GM12874 (cell line): ENCODE measurements around the gene UQCC5.

ENCODE experiments used
- TF ChIP-seq, protein P1 (sequence below): IDR thresholded peaks from 2 replicates; pipeline ENCODE4 v1.5.1; 2011; ENCODE audit warnings: low read depth, mild to moderate bottlenecking, control low read depth, low read length, moderate library complexity; ENCODE audit not compliant: insufficient read depth

Gene UQCC5

DNA sequence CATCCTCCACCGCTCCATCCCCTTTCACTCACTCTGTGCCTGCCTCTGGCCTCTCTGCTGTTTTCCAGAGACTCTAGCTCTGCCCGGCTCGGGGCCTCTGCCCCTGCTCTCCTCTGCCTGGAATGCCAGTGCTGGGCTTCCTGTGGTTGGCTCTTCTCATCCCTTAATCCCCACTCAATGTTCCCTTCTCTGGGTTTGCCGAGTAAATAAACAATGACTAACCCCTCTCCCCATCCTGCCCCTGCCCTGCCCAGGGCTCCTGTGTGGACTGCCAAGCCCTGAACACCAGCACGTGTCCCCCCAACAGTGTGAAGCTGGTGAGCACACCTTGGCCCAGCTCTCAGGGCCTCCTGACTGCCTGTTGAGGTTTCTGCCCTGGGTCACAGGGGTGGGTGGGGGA is 29.0 kb upstream of the UQCC5 start:
- TF ChIP-seq, protein P1, sequence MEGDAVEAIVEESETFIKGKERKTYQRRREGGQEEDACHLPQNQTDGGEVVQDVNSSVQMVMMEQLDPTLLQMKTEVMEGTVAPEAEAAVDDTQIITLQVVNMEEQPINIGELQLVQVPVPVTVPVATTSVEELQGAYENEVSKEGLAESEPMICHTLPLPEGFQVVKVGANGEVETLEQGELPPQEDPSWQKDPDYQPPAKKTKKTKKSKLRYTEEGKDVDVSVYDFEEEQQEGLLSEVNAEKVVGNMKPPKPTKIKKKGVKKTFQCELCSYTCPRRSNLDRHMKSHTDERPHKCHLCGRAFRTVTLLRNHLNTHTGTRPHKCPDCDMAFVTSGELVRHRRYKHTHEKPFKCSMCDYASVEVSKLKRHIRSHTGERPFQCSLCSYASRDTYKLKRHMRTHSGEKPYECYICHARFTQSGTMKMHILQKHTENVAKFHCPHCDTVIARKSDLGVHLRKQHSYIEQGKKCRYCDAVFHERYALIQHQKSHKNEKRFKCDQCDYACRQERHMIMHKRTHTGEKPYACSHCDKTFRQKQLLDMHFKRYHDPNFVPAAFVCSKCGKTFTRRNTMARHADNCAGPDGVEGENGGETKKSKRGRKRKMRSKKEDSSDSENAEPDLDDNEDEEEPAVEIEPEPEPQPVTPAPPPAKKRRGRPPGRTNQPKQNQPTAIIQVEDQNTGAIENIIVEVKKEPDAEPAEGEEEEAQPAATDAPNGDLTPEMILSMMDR: no peak

DNA sequence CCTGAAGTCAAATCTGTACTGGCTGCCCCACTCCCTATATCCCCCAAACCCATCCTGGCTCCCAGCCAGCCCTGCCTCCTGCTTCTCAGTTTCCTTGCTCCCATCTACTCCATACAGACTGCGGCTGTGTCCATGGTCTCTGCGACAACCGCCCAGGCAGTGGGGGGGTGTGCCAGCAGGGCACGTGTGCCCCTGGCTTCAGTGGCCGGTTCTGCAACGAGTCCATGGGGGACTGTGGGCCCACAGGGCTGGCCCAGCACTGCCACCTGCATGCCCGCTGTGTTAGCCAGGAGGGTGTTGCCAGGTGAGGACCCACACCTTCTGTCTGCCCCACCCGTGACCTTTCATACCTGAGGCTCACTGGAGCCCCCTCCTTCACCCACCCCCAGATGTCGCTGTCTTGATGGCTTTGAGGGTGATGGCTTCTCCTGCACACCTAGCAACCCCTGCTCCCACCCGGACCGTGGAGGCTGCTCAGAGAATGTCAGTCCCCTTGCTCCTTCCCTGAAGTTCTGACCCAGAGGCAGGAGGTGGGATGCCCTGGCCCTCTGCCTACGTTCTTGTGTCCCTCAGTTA is 26.6 kb upstream of the UQCC5 start:
- TF ChIP-seq, protein P1: peak; percentile 44

DNA sequence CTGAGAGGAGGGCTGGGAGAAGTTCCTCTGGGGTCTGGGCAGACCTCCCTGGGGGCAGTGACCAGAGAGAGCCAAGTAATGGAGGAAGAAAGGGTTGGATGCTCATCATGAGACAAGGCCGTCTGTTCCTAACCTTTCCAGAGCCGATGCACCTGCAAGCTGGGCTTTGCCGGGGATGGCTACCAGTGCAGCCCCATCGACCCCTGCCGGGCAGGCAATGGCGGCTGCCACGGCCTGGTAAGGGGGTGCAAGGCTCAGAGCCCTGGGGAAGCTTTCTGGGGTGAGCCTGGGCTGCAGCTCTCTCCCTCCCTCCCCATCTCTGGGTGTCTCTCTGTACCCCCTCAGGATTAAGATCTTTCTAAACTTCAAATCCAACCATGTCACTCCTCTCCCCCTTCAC is 24.9 kb upstream of the UQCC5 start:
- TF ChIP-seq, protein P1: no peak

DNA sequence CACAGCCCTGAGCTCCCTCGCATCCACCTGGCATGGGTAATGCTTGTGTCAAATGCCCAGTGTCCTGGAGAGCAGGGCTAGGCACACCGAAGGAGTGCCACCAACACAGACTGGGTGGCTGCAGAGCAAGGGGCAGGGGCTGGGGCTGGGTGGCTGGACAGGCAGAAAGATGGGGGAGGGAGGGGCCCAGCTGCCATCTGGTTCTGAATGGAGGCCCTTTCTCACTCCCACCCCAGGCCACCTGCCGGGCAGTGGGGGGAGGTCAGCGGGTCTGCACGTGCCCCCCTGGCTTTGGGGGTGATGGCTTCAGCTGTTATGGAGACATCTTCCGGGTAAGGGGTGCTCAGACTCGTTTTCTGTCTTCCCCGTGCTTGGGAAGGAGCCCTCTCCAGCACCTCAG is 24.3 kb upstream of the UQCC5 start:
- TF ChIP-seq, protein P1: no peak

DNA sequence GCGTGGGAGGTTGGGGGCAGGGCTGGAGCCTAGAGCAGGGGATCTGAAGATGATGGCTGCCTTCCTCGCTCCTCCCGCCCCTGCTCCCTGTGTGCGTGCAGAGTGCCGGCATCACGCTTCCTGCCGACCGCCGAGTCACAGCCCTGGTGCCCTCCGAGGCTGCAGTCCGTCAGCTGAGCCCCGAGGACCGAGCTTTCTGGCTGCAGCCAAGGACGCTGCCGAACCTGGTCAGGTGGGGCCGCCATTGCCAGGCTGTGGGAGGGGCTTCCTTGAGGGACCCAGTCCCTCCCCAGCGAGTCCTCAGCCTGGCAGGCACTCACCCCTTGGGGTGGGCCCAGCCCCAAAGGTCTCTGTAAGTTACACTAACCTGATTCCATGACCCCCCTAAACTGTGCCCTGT is 23.7 kb upstream of the UQCC5 start:
- TF ChIP-seq, protein P1: no peak

DNA sequence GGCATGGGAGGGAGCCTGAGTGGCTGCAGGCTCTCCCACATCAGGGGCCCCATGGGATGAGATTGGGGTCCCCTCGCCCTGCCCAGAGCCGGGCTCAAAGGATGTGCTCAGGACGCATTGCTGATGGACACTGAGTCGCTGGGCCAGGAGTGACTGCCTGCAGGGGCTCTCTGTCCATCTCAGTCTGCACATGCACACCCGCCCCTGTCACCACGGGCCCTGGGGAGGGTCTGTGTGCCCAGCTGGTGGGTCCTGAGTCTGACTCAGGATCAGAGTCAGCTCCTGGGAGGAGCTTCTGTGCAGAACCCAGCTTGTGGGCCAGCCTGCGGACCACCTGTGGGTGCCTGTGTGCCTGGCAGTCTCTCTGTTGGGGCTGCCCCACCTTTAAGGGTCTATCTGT is 23.1 kb upstream of the UQCC5 start:
- TF ChIP-seq, protein P1: no peak

DNA sequence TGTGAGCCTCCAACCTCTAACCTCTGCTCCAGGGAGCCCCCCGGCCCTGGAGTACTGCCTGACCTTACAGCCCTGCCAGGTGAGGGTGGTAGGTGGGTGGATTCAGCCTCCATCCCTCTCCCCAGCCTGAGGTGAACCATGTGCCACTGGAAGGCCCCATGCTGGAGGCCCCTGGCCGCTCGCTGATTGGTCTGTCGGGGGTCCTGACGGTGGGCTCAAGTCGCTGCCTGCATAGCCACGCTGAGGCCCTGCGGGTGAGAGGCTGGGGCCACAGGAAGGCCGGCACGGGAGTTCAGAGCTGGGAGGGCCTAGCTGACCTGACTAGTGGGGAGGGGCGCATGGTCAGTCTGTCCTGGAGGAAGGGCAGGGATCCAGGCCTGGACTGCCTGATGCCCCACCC is 21.8 kb upstream of the UQCC5 start:
- TF ChIP-seq, protein P1: no peak
